Skin of body (tissue), 2 donors: Measurements from ENCODE around the gene ATP2C1. TPM values are rescaled to one million over a fixed set of nuclear protein-coding genes. Genes with fewer than 3 reads are reported as not detected.
"Not testable (repeated sequence)": the region's sequence is repeated elsewhere in the genome, so short reads cannot be mapped to it uniquely, and the experiment has no call there.

Experiments used
- DNase-seq: peaks from one replicate; lab custom pipeline; 2025; lab: John Stamatoyannopoulos, UW
- total RNA-seq: library from RNA; depleted of rRNA; stranded (reverse); fragments of >200 nt; gene quantifications from one replicate; pipeline ENCODE4 v1.2.3, GENCODE V29; 2014

Gene ATP2C1
- total RNA-seq, result 104 TPM

GRCh38 chr3:130893376-130894129 lies at the start of gene ATP2C1:
Gene ATP2C1, plus strand, starts transcription at chr3:130894084. Its CDS starts 686 bp downstream, at chr3:130894770.
- peak; percentile 92 for DNase-seq

DNA sequence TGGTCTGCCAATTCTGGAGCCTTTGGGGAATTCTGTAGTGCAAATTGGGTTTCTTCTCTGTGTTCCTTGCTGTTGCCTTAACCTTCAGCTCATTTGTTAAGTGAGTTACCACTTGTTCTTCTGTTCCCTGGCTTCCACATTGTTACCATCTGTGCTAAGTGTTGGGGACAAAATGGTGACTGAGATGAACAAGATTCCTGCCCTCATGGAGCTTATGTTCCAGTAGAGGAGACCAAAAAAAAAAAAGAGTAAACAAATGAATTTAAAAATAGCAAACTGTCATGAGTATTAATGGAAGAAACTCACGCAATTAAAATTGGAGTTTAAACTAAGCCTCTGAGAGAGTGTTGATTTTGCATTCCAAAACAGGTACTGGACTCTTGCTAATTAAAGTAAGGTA lies 49.4 kb upstream of the ATP2C1 start:
- DNase-seq, result no peak

GRCh38 chr3:130846181-130846580 lies 47.7 kb upstream of the ATP2C1 start:
- no peak for DNase-seq

DNA sequence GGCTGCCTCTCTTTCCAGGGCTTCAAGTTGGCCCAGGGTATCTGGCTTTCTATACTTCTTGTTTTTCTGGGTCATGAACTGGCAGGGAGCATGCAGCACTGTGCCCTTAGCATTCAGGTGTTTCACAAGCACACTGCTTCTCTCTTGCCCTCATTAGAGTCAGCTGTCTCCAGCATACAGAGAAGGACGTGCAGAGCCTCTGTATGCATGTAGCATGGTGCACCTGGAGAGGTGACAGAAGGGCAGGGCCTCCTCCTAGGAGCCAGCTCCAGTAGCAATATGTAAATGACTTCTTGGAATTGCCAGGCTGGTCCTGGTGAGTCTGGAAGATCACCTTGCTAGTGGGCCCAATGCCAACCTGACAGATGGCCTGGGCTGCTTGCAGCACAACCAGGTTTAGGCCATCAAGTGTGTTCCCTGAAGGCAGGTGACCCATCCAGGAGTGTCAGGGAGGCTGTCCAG lies 44.8 kb upstream of the ATP2C1 start:
- DNase-seq, result no peak

- peak; percentile 24 for DNase-seq
Measured at GRCh38 chr3:130850044-130850797, 43.7 kb upstream of the ATP2C1 start.

- no peak for DNase-seq
Measured at GRCh38 chr3:130850843-130851242, 43.0 kb upstream of the ATP2C1 start.

GRCh38 chr3:130851277-130851676 lies 42.6 kb upstream of the ATP2C1 start:
- DNase-seq, result no peak

DNA sequence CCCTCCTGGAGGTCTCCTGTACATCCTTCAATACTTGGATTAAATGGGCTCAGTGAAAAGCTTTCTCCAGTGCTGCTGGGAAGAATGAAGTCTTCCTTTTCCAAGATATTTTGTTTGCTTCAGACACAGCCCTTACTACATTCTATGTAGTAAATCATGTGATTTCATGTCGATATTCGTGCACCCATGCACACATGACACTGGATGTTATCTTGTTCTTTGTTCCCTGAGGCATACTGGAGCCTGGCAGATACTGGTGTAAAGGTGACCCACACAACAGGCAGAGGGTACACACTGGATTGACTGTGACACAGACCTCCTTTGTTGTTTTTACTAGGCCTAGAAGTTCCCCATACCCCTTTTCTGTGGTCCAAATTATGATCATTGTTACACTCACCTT lies 40.3 kb upstream of the ATP2C1 start:
- no peak for DNase-seq

DNA sequence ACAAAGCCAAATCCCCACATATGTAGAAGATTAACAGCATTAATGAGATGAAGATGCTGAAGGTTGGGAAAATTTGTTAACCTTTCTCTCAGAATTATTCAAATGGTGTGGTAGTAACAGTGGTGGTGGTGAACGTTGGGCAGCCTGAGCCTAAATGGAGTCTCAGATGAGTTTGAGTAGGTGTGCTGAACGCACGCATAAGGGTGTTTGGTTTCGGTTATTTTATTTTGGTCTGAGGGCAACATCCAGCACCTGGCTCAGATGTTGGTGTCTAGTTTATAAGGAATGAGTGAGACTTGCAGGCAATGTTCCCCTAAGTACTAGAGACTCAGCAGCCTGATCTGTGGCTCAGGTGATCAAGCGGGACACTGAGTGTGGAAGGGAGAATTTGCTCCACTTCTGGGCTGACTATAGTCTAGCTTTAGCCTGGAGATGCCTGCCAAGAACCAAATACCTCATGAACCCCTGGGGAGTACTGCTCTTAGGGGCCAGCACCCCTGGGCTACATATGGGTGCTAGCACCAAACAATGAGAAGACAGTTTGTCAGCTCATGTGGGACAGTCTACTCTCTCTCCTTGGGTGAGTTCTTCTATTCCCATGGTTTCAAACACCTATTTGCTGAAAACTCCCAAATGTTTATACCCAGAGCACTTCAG lies 39.5 kb upstream of the ATP2C1 start:
- no peak for DNase-seq

DNA sequence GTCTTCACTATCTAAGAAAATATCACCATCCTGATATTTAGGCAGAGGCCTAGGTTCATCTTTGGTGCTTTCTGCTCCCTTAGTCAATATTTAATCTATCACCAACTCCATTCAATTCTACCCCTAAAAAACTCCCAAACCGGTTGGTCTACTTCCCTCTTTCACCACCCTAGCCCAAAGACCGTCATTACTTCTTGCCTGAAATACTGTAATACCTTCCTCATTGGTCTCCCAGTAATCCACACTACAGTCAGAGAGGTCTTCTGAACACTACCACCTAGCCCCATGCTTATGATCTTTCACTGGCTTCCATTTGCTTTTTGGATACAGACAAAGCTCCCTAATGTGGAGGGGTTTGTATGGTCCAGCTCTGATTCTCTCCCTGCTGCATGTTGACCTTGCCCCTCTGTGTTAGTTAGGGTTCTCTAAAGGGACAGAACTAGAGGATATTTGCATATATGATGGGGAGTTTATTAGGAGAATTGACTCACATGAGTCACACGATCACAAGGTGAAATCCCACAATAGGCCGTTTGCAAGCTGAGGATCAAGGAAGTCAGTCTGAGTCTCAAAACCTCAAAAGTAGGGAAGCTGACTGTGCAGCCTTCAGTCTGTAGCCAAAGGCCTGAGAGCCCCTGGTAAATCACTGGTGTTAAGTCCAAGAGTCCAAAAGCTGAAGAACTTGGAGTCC lies 36.4 kb upstream of the ATP2C1 start:
- no peak for DNase-seq

GRCh38 chr3:130862130-130862529 lies 31.8 kb upstream of the ATP2C1 start:
- not testable (repeated sequence) for DNase-seq

DNA sequence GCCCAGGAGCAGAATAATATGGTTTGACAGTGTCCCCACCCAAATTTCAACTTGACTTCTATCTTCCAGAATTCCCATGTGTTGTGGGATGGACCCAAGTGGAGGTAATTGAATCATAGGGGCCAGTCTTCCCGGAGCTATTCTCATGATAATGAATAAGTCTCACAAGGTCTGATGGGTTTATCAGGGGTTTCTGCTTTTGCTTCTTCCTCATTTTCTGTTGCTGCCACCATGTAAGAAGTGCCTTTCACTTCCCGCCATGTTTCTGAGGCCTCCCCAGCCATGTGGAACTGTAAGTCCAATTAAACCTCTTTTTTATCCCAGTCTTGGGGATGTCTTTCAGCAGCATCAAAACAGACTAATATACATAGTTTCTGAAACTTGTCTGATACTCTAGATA lies 28.4 kb upstream of the ATP2C1 start:
- no peak for DNase-seq

GRCh38 chr3:130866327-130866726 lies 27.6 kb upstream of the ATP2C1 start:
- no peak for DNase-seq

GRCh38 chr3:130870423-130870822 lies 23.5 kb upstream of the ATP2C1 start:
- DNase-seq, result no peak

DNA sequence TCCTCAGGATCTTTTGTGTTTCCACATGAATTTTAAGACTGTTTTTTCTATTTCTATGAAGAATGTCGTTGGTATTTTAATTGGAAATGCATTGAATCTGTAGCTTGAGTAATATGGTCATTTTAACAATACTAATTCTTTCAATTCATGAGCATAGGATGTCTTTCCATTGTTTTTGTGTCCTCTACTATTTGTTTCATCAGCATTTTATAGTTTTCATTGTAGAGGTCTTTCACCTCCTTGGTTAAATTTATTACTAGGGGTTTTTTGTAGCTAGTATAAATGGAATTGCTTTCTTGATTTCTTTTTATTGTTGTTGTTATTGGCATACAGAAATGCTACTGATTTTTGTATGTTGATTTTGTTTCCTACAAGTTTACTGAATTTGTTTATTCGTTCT lies 17.3 kb upstream of the ATP2C1 start:
- no peak for DNase-seq

- no peak for DNase-seq
Measured at GRCh38 chr3:130878464-130878863, 15.4 kb upstream of the ATP2C1 start.

GRCh38 chr3:130889416-130889946 lies 4.4 kb upstream of the ATP2C1 start:
- no peak for DNase-seq

DNA sequence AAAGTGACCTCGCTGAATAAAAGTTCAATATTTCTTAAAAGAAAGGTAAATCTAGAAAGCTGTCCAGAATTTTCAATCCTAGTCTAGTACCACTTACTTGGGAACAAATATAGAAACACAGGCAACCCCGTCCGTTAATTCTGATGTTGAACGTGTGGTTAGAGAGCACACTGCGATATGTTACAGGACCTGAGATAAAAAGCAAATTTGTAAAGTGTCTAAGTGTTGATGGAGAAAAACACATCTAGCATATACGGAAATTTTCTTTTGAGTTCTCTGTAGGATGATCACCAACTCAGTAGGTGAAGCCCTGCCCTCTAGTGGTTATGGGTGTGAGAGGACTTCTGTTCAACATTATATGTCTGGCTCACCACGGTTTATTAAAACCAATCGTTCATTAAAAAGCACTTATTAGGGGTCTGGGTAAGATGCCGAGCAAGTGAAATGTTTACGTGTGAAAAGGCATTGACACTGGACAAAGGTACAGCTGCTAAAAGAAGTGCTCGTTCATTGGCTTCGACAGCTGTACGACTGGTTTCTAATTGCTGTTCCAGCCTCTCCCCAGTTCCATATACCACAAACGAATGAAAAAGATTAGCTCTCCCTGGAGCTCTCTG lies 1.0 kb upstream of the ATP2C1 start:
- peak; percentile 87 for DNase-seq

DNA sequence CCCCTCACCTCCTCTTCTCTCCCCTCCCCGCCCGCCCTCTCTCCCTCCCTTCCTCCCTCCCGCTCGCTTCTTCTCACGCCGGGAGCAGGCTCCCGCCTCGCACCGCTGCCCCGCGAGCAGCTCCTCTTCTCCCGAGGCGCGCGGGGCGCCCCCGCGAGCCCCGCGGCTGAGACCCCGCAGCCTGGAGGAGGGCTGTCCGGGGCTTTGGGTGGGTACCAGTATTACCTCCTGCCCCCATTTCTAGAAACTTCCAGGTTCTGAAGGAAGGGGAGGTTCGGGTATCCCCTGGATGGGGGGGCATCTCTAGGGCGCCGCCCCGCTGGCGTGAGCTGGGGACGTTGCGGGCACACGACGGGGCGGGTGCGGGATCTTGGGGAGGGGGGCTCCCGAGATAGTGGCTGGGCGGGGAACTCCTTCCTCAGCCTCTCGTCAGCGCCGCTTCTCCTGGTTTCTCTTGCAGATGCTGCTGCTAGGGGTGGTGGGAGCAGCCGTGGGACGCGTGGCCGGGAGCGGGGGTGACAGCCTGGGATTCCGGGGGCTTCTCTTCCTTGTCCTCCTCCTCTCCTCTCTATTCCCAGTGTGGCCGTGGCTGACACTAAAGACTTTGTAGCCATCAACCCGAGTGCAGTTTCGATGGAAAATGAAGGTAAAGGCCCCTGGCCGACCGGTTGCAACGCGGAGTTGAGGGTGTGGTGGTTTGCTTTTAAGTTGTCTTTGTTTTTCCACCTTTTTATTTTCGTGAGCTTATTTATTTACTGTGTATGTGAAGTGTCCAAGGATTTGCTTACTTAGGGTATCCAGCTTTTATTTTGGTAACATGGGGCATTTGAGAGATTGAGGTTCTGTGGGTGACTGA lies 474 bp downstream of the ATP2C1 start:
- peak; percentile 43 for DNase-seq

GRCh38 chr3:130894986-130895280 lies 1.0 kb downstream of the ATP2C1 start:
- DNase-seq, result peak; percentile 13
